Activated CD4-positive, alpha-beta T cell treated with anti-CD3 and anti-CD28 coated beads, Interleukin-2, amount 10 ng/mL, durations not matched to agents 7 days and 5 days (primary cell): ENCODE measurements around the gene C20orf96. TPM values are rescaled to one million over a fixed set of nuclear protein-coding genes. Genes with fewer than 3 reads are reported as not detected.
"Not testable (repeated sequence)": the region's sequence is repeated elsewhere in the genome, so short reads cannot be mapped to it uniquely, and the experiment has no call there.

Experiments used
- CTCF ChIA-PET: fragments of 350-600 bp; sonication (Branson Sonifier 250); formaldehyde crosslinking; loops from one replicate; lab custom pipeline; 2021; ENCODE audit warnings: antibody characterized with exemption; lab: Charles Lee
- POLR2A ChIA-PET: fragments of 350-600 bp; sonication (Branson Sonifier 250); formaldehyde crosslinking; loops from one replicate; lab custom pipeline; 2021; ENCODE audit warnings: antibody characterized with exemption; lab: Charles Lee
- DNase-seq: peaks from one replicate; pipeline ENCODE4 v3.0.0-alpha.2; 2020
- H3K27ac Mint-ChIP-seq: one replicate; pipeline ENCODE4 v1.8.0; 2021; ENCODE audit warnings: mild to moderate bottlenecking, moderate library complexity, mixed read lengths
- H3K27me3 Mint-ChIP-seq: one replicate; pipeline ENCODE4 v1.8.0; 2021; ENCODE audit warnings: mixed read lengths
- H3K36me3 Mint-ChIP-seq: one replicate; pipeline ENCODE4 v1.8.0; 2021; ENCODE audit warnings: low read depth, mixed read lengths
- H3K4me1 Mint-ChIP-seq: one replicate; pipeline ENCODE4 v1.8.0; 2021; ENCODE audit warnings: mixed read lengths
- H3K4me3 Mint-ChIP-seq: one replicate; pipeline ENCODE4 v1.8.0; 2021; ENCODE audit warnings: mild to moderate bottlenecking, moderate library complexity, mixed read lengths
- H3K9me3 Mint-ChIP-seq: one replicate; pipeline ENCODE4 v1.8.0; 2021; ENCODE audit warnings: mixed read lengths
- total RNA-seq, 2 experiments: library from RNA; stranded (reverse); gene quantifications; one replicate each; pipeline ENCODE4 v1.2.3, GENCODE V29; 2021

Gene C20orf96
- total RNA-seq, 2 experiments from 2014 or later: 7.8 to 8.2 TPM

- no peak for DNase-seq
- Mint-ChIP-seq H3K4me3 (no peak overlapping the region), H3K27ac (no peak overlapping the region), H3K27me3 (peaks cover 10% of the 10 kb centered on the region), H3K9me3 (peaks cover 3% of the 10 kb centered on the region), H3K36me3 (peaks cover 4% of the 10 kb centered on the region), H3K4me1 (peaks cover 9% of the 10 kb centered on the region)
- CTCF ChIA-PET: interaction anchor here (0.8 kb wide), 1 partner anchor 16 kb away, joined by 6 read pairs; the partner anchor contains the start of gene DEFB129
- POLR2A ChIA-PET: no interaction called here
Observed at GRCh38 chr20:242905-243304, 47.6 kb downstream of the C20orf96 start.

DNA sequence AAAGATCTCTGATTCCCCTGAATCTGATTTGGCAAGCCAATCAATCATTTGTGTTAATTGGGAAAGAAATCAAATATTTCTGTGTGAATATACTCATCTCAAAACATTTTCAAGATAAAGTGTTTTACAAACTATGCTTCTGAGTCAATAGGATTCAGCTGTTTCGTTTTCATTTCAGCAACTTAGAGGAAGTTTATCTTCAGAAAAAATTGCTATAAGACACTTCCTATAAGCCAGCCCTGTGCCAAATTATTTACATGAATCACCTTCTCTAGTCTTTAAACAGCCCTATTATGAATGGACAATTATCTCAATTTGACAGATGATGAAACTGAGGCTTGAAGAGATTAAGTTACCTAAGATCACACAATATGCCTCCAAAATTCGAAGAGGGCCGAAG is 52.6 kb downstream of the C20orf96 start:
- Mint-ChIP-seq H3K27me3 (peaks cover 5% of the 10 kb centered on the region), H3K27ac (peak overlapping the region; percentile 92), H3K9me3 (no peaks in the 10 kb centered on the region), H3K4me3 (peak overlapping the region; percentile 62), H3K4me1 (peaks cover 26% of the 10 kb centered on the region), H3K36me3 (no peaks in the 10 kb centered on the region)
- POLR2A ChIA-PET: interaction anchor here (0.5 to 0.6 kb wide), 4 partner anchors 14 to 28 kb away, joined by 3 to 5 read pairs (median 4); no protein-coding TSS in a partner anchor
- no peak for DNase-seq
- CTCF ChIA-PET: interaction anchor here (1.0 to 1.6 kb wide), 3 partner anchors 13 to 28 kb away, joined by 3 to 5 read pairs (median 3); no protein-coding TSS in a partner anchor

- peak overlapping the region; percentile 62 for H3K4me3 Mint-ChIP-seq
- H3K27ac Mint-ChIP-seq: peak overlapping the region; percentile 92
- H3K27me3 Mint-ChIP-seq: peaks cover 5% of the 10 kb centered on the region
- peak; percentile 17 for DNase-seq
- POLR2A ChIA-PET: interaction anchor here (0.6 kb wide), 2 partner anchors 14 to 19 kb away, joined by 3 to 4 read pairs; no protein-coding TSS in a partner anchor
- H3K9me3 Mint-ChIP-seq: no peaks in the 10 kb centered on the region
- no peaks in the 10 kb centered on the region for H3K36me3 Mint-ChIP-seq
- peaks cover 26% of the 10 kb centered on the region for H3K4me1 Mint-ChIP-seq
- CTCF ChIA-PET: interaction anchor here (0.6 to 1.6 kb wide), 3 partner anchors 13 to 50 kb away, joined by 3 to 5 read pairs (median 3); no protein-coding TSS in a partner anchor
Observed at GRCh38 chr20:237489-237888, 53.1 kb downstream of the C20orf96 start.

GRCh38 chr20:235891-236290 is 54.7 kb downstream of the C20orf96 start:
- Mint-ChIP-seq H3K27me3 (peaks cover 1% of the 10 kb centered on the region), H3K4me1 (peaks cover 26% of the 10 kb centered on the region), H3K4me3 (no peak overlapping the region), H3K36me3 (no peaks in the 10 kb centered on the region), H3K27ac (no peak overlapping the region), H3K9me3 (no peaks in the 10 kb centered on the region)
- CTCF ChIA-PET: no interaction called here
- POLR2A ChIA-PET: no interaction called here
- DNase-seq: no peak

GRCh38 chr20:227439-228105 is 63.0 kb downstream of the C20orf96 start:
- POLR2A ChIA-PET: no interaction called here
- peaks cover 16% of the 10 kb centered on the region for H3K27me3 Mint-ChIP-seq
- CTCF ChIA-PET: interaction anchor here (0.9 to 1.4 kb wide), 4 partner anchors 13 to 39 kb away, joined by 3 to 6 read pairs (median 4); no protein-coding TSS in a partner anchor
- no peaks in the 10 kb centered on the region for H3K36me3 Mint-ChIP-seq
- no peak overlapping the region for H3K4me3 Mint-ChIP-seq
- DNase-seq: no peak
- peak overlapping the region; percentile 72 for H3K27ac Mint-ChIP-seq
- peaks cover 5% of the 10 kb centered on the region for H3K9me3 Mint-ChIP-seq
- peaks cover 27% of the 10 kb centered on the region for H3K4me1 Mint-ChIP-seq

- Mint-ChIP-seq H3K36me3 (no peaks in the 10 kb centered on the region), H3K4me1 (peaks cover 27% of the 10 kb centered on the region), H3K27ac (peak within 1 kb of the TSS; percentile 72), H3K27me3 (peaks cover 19% of the 10 kb centered on the region), H3K4me3 (no peak within 1 kb of the TSS), H3K9me3 (peaks cover 5% of the 10 kb centered on the region)
- ChIA-PET CTCF (interaction anchor here (1.0 to 1.4 kb wide), 3 partner anchors 16 to 39 kb away, joined by 4 to 6 read pairs (median 5); no protein-coding TSS in a partner anchor), POLR2A (no interaction called here)
- DNase-seq: no peak
Observed at GRCh38 chr20:226958-227357, 63.6 kb downstream of the C20orf96 start, which contains the start of gene DEFB129. Gene DEFB129, plus strand, starts transcription at chr20:227258. Its CDS starts 31 bp downstream, at chr20:227289.

- CTCF ChIA-PET: interaction anchor here (1.2 to 1.3 kb wide), 3 partner anchors 11 to 21 kb away, joined by 3 to 5 read pairs (median 4); no protein-coding TSS in a partner anchor
- Mint-ChIP-seq H3K27me3 (peaks cover 23% of the 10 kb centered on the region), H3K4me1 (peaks cover 27% of the 10 kb centered on the region)
- H3K9me3 Mint-ChIP-seq, H3K27ac Mint-ChIP-seq, H3K36me3 Mint-ChIP-seq, DNase-seq, POLR2A ChIA-PET, H3K4me3 Mint-ChIP-seq: not testable (repeated sequence)
Observed at GRCh38 chr20:225879-226278, 64.7 kb downstream of the C20orf96 start.

DNA sequence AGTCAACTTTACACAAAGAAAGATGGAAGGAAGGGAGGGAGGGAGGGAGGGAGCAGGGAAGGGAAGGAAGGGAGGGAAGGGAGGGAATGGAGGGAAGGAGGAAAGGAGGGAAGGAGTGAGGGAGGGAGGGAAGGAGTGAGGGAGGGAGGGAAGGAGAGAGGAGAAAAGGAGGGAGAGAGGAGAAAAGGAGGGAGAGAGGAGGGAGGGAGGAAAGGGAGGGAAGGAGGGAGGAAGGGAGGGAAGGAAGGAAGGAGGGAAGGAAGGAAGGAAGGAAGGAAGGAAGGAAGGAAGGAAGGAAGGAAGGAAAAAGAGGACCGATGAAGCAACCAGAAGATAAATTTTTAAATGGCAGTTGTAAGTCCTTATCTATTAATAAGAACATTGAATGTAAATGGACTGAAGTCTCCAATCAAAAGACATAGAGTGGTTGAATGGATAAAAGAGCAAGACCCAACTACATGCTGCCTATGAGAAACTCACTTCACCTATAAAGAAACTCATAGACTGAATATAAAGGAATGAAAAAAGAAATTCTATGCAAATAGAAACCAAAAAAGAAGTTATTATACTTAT is 69.2 kb downstream of the C20orf96 start:
- Mint-ChIP-seq H3K9me3 (peaks cover 5% of the 10 kb centered on the region), H3K36me3 (no peaks in the 10 kb centered on the region), H3K4me1 (peaks cover 6% of the 10 kb centered on the region), H3K27ac (no peak overlapping the region), H3K4me3 (no peak overlapping the region), H3K27me3 (peaks cover 46% of the 10 kb centered on the region)
- DNase-seq: no peak
- ChIA-PET POLR2A (no interaction called here), CTCF (no interaction called here)

Other genes starting within 250 kb of the C20orf96 start
- gene DEFB125, start 203.1 kb downstream of the C20orf96 start, total RNA-seq: not detected
- gene DEFB126, start 148.2 kb downstream of the C20orf96 start, total RNA-seq: not detected
- gene DEFB127, start 133.3 kb downstream of the C20orf96 start, total RNA-seq: not detected
- gene DEFB128, start 101.0 kb downstream of the C20orf96 start, total RNA-seq: not detected
- gene DEFB129, start 63.5 kb downstream of the C20orf96 start, total RNA-seq: not detected
- gene DEFB132, start 33.0 kb downstream of the C20orf96 start, total RNA-seq: not detected
- gene ZCCHC3, start 6.8 kb upstream of the C20orf96 start, total RNA-seq: 10 to 100 TPM; 26.4 to 27.1 TPM
- gene SOX12, start 34.8 kb upstream of the C20orf96 start, total RNA-seq: 1 to 10 TPM; 5.6 to 6.0 TPM
- 1 to 10 TPM in 1 of 2 experiments, under 1 TPM in 1; 0.87 to 1.2 TPM for gene NRSN2, start 56.4 kb upstream of the C20orf96 start, total RNA-seq
- gene TRIB3, start 90.0 kb upstream of the C20orf96 start, total RNA-seq: 10 to 100 TPM; 16.0 to 18.8 TPM
- gene RBCK1, start 117.5 kb upstream of the C20orf96 start, total RNA-seq: 100 to 1,000 TPM; 135 to 155 TPM
- 10 to 100 TPM; 29.3 to 31.6 TPM for gene TBC1D20, start 171.8 kb upstream of the C20orf96 start, total RNA-seq